ENCODE data around the gene DLG2.
"Not testable (repeated sequence)": the region's sequence is repeated elsewhere in the genome, so short reads cannot be mapped to it uniquely, and the experiment has no call there.

Gene DLG2

DNA sequence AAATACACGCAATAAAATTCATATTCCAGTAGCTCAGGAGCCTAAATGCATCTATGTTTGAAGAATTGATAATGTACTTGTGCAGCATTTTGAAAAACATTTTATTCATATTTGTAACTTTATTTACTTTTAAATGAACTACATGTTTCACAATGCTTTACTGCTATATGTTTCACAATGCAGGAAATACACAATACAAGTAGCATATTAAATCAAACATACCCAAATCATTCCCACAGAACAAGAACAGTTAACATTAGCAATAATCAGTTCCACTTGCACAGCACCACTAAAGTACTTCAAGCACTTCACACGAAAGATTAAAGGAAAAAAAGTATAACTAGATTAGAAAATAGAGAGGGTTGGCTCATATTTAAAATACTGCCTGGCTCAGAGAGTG is 1997.4 kb downstream of the DLG2 start:
- DNase-seq (ENCODE audit: low spot score) = no peak

DNA sequence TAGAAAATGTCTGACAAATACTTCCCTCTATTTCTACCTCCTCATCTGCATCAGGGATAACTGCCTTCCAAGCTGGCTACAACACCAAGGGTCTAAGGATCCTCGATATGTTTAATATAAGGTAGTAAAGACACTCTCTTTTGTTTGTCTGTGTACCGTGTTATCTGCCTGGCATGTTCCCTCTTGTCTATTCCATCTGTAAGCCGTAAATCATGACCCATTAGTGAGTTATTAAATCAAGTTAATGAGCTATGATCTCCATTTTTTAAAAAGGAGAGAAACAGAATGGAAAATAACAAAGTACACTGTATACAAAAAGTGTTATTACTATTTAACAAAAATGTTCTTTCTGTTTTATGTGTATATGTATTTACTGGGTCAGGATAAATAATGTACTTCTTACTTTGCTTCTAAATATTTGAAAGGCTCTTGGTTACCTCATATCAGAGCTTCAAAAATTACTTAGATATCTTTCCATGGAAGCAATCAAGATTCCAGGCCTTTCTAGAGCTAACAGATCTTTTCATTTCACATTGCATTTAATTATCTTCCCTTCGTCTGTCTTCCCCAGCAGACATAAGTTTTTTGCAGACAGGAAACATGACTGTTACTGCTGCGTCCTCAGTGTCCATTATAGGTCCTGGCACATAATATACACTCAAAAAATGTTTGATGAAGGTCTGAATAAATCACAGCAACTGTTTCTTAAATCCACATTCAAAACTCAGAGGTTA is 1998.4 kb downstream of the DLG2 start:
- no peak for DNase-seq (ENCODE audit: low spot score)

DNA sequence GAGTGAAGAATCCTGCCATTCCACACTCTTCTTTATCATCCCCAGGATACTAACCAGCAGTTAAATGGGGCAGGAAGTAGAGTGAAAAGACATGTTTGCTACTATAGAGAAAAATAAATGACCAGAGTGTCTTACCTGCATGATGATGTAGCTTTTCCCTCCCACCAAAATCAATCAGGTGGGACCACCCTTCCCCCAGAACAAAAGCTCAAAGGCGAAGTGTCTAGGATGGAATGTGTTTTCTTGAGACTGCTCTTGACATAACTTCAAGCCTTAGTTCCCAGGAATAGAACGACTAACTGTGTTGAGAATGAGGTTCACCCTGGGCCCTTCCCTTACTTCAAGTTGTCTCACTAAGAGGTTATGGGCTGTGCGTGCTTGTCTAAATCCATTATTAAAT is 2001.8 kb downstream of the DLG2 start:
- DNase-seq (ENCODE audit: low spot score) = no peak

GRCh38 chr11:83617671-83618070 is 2009.5 kb downstream of the DLG2 start:
- DNase-seq (ENCODE audit: low spot score) = no peak

GRCh38 chr11:83613767-83614121 is 2013.4 kb downstream of the DLG2 start:
- DNase-seq (ENCODE audit: low spot score) = no peak

- no peak for DNase-seq (ENCODE audit: low spot score)
Measured at GRCh38 chr11:83612891-83613766, 2014.0 kb downstream of the DLG2 start.

DNA sequence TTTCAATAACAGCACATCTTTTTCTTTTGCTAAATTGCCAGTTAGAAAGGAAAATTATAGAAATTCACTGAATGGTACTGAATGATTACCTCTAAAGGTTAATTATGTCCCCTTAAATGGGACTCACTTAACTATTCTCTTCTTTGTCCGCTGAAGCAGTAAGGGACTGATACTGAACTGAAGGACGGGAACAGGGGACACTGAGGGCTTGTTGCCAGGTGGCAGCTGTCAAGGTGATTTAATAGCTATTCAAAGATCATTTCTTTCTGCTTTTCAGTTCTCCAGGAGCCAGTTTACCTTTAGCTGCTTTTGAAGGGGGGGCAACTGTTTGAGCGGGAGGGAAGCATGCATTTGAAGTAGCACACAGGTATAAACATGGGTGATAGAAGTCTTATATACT is 2015.5 kb downstream of the DLG2 start:
- no peak for DNase-seq (ENCODE audit: low spot score)

DNA sequence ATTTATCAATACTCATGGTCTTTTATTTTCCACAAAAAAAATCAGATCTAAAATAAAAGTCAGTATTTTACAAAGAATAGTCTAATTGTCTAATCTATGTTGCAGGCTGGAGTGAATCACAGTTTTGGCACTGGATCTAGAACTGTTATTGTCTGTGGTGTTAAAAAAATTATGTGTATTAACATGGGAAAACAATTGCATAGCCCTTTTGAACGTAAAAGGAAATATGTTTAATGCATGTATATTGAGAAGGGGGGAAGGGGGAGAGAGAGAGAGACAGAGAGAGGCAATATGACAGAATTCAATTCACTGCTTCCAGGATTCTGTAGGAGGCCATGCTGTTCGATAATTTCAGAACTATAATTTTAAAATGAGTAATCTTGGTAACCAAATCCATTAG is 2016.1 kb downstream of the DLG2 start:
- no peak for DNase-seq (ENCODE audit: low spot score)

DNA sequence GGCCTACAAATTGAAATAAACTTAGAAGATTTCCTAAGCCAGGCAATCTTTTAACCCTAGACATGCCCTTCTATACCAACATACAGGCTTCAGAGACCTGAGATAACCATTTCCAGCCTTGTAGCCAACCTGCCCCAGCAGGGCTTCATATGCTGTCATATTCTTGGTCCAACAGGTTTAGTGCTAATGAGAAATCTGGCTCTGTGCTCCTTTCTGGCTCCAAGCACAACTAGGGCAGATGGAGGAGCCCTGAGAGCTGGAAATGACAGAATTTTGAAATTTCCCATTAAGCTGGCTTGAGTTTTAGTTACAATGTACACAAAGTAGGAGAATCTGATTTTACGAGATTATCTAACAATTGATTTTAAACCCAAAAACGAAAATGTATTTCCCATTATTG is 2018.0 kb downstream of the DLG2 start:
- no peak for DNase-seq (ENCODE audit: low spot score)

GRCh38 chr11:83608571-83608970 is 2018.6 kb downstream of the DLG2 start:
- DNase-seq (ENCODE audit: low spot score) = no peak

DNA sequence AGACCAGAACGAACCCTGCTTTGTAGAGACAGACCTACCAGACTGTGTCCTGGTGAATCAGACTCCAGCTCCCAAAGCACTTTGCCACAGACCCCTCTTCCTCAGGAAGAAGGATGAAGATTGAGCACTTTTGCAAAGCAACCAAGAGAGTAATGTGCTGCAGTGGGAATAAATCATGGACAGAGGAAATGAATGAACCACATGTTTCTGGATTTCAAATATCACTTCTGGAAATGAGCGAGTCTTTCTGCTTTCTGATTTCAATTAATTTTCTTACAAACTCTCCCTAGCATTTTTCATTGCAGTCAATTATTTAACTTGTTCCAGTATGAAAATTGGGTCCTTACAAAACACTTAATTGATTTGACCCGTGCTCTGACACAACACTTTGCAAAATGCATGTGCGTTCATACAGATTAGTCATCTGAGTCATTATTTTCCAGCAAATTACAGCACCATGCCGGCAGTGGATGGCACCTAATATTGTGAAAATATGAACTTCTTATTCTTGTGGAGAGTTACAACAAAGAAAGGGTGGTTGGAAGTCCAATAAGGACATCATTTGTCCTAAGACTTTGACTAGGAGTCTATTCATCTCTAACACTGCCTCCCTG is 2025.1 kb downstream of the DLG2 start:
- DNase-seq (ENCODE audit: low spot score) = no peak

- no peak for DNase-seq (ENCODE audit: low spot score)
Measured at GRCh38 chr11:83601201-83601913, 2025.8 kb downstream of the DLG2 start.

DNA sequence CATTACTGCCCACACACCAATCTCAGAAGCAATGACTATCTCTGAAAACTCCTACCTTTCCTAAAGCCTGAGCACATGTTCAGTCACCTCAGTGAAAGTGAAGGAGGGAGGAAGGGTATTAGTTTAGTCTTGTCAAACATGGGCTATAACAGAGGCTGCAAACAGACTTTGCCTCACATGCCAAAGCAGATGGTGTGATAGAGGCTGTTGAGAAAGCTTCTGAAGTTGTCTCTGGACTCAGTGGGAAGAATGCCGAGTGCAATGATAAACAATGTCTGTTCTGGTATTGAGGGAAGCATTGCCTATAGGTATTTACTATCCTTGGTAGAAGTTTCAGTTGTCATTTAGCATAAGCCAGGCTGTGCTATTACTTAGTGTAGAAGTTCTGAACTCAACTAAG is 2026.5 kb downstream of the DLG2 start:
- no peak for DNase-seq (ENCODE audit: low spot score)

GRCh38 chr11:83599066-83599465 is 2028.1 kb downstream of the DLG2 start:
- no peak for DNase-seq (ENCODE audit: low spot score)

GRCh38 chr11:83587797-83588196 is 2039.3 kb downstream of the DLG2 start:
- DNase-seq (ENCODE audit: low spot score) = not testable (repeated sequence)

GRCh38 chr11:83583757-83584366 is 2043.3 kb downstream of the DLG2 start:
- no peak for DNase-seq (ENCODE audit: low spot score)

GRCh38 chr11:83574519-83574918 is 2052.6 kb downstream of the DLG2 start:
- no peak for DNase-seq (ENCODE audit: low spot score)

DNA sequence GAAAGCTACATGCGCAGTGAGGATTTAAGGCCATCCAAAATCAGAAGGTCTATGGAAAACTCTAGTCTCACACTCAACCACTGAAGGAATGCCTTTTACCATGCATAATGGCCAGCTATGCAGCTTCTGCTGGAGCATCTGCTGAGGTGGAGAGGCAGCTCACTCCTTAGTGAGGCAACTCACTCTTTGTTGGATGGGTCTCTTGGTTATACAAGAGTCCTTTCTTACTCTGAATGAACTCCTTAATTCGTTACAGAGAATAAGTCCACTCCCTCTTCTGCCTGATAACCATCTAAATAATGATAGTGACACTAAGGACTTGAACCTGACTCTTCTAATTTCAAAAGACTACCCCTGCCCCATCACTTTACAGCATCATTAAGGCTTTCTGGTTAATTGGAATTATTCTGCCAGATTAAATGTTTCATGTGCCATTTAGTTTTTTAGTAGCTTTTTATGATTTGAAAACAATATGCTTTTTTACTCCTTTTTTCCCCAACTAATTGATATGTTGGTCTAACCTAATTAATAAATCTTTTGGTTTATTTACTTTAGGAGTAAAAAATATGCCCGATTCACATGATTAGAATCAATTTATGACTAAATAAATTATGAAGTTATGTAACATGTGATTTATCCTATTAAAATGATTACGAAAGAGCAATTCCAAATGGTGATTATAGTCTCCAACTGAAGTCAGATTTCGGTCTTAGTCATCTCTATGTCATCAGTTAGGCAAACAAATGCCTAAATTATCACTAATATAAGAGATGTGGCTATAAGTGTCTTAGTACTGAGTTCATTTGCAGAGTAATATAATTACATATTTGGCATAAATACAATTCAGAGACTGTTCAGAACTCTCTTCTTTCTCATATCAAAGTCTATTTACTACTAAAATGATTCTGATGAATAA is 2054.3 kb downstream of the DLG2 start:
- no peak for DNase-seq (ENCODE audit: low spot score)

GRCh38 chr11:83571302-83571701 is 2055.8 kb downstream of the DLG2 start:
- no peak for DNase-seq (ENCODE audit: low spot score)

DNA sequence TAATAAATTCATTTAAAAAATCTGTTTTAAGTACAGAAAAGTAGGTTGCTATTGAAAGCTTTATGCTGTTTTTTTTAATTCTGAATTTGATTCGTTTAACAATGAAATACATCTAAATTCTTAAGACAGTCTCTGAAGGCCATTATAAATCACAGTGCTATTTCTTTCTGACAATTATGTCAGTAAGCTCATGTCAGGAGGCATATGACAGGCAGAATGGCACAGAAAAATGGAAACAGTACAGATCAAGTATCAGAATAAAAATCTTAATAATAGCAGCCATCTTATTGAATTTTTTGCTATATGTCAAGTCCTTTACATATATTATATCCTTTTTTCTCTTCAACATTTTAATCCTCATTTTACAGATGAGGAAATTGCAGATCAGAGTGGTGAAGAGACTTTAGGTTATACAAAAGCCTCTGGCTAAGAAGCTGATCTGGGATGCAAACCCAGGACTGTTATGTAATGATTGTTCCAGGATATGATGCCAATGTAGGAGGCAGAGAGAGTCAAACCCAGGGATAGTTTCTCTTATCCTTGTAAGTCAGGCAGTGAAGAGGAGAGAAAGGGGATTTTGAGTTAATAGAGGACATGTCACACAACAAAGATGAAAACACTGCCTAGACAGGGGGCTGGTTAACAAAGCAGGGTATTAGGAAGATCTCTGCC is 2057.9 kb downstream of the DLG2 start:
- no peak for DNase-seq (ENCODE audit: low spot score)
